LHCN-M2 (cell line): Measurements from ENCODE around the gene OTC. TPM values are rescaled to one million over a fixed set of nuclear protein-coding genes. Genes with fewer than 3 reads are reported as not detected.

Experiments
- DNase-seq: peaks from one replicate; pipeline ENCODE4 v3.0.0-alpha.2; 2012; ENCODE audit warnings: low read depth
- total RNA-seq: library from RNA; depleted of rRNA; stranded (reverse); fragments of >200 nt; gene quantifications from 2 replicates; pipeline ENCODE4 v1.2.3, GENCODE V29; 2014; rRNA removed

The OTC gene
- total RNA-seq, 1 experiment from 2014 or later, result not detected

- no peak for DNase-seq
Measured at GRCh38 chrX:38468563-38469157, 116.3 kb downstream of the OTC start.

Other genes starting within 250 kb of the OTC start
- gene SRPX, start 131.7 kb upstream of the OTC start, total RNA-seq, result 182 and 185 TPM in 2 replicates
- gene RPGR, start 25.1 kb upstream of the OTC start, total RNA-seq, result 16.7 and 19.1 TPM in 2 replicates
- gene TSPAN7, start 208.9 kb downstream of the OTC start, total RNA-seq, result 0.26 and 1.8 TPM in 2 replicates